GM13976 (cell line): ENCODE measurements around the gene TBC1D5.

Experiments
- DNase-seq: peaks from one replicate; pipeline ENCODE4 v3.0.0; 2012; ENCODE audit warnings: low spot score
- in situ Hi-C: fragments of 300-500 bp; cut with MboI; formaldehyde crosslinking; loops from one replicate; pipeline ENCODE4 v1.12.0; 2022; ENCODE audit warnings: low sequenced_read_pairs, mixed read lengths, inconsistent platforms; ENCODE audit not compliant: unreplicated experiment
- TF ChIP-seq, protein P1 (sequence below): IDR thresholded peaks from 2 replicates; pipeline ENCODE4 v1.5.1; 2012; ENCODE audit warnings: borderline replicate concordance, mild to moderate bottlenecking; ENCODE audit not compliant: insufficient read depth; ENCODE audit errors: extremely low read depth, missing control alignments, control extremely low read depth

The TBC1D5 gene

GRCh38 chr3:17192995-17193394 lies 549.4 kb downstream of the TBC1D5 start:
- no peak for DNase-seq
- TF ChIP-seq, protein P1, sequence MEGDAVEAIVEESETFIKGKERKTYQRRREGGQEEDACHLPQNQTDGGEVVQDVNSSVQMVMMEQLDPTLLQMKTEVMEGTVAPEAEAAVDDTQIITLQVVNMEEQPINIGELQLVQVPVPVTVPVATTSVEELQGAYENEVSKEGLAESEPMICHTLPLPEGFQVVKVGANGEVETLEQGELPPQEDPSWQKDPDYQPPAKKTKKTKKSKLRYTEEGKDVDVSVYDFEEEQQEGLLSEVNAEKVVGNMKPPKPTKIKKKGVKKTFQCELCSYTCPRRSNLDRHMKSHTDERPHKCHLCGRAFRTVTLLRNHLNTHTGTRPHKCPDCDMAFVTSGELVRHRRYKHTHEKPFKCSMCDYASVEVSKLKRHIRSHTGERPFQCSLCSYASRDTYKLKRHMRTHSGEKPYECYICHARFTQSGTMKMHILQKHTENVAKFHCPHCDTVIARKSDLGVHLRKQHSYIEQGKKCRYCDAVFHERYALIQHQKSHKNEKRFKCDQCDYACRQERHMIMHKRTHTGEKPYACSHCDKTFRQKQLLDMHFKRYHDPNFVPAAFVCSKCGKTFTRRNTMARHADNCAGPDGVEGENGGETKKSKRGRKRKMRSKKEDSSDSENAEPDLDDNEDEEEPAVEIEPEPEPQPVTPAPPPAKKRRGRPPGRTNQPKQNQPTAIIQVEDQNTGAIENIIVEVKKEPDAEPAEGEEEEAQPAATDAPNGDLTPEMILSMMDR: no peak
- in situ Hi-C loops: no loop called here

- in situ Hi-C loops: no loop called here
- DNase-seq: no peak
- TF ChIP-seq, protein P1: no peak
These were observed 551.9 kb downstream of the TBC1D5 start for GRCh38 chr3:17190353-17191078.

DNA sequence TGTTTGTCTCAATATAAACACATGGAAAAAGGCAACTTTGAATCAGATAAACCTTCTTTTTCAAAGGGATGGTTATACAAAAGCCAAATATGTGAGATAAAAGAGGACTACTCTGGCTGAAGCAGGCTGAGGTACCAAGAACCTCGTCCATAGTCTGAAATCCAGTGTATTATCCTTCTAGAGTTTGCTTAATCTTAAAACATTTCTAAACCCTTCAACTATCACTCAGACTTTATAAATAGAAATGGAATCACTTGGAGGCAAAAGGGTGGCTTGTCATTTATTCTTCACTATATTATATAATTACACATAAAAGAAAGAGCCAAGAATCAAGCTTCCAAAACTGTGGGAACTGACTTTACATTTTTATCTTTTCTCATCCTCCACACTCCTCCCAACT lies 554.1 kb downstream of the TBC1D5 start:
- in situ Hi-C loops: no loop called here
- DNase-seq: no peak
- TF ChIP-seq, protein P1: no peak

DNA sequence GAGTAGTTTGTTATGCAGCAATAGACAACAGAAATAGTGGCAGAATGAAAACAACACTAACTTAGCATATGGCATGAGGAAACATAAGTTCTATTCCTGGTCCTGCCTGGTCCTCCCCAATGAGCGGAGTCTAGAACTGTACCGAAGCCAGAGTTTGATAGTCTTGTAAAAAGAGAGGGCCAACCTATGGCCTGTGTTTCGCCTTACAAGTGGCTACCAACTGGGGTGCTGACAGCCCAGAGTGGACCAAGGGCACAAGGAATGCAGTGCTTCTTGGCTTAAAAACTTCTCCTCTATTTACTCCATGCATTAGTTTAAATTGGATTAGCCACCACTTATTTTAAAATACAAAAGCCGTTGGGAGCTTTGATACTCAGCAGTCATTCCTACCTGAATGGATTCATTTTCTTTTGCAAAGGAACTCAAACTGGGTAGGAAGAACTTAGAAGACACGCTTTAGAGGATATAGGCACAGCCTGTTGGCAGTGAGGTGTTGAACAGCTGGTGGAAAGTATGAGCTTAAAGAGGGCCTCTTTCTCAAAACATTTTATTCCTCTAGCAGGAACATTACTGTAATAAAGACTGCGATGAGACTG lies 554.7 kb downstream of the TBC1D5 start:
- in situ Hi-C loops: no loop called here
- TF ChIP-seq, protein P1: no peak
- no peak for DNase-seq

DNA sequence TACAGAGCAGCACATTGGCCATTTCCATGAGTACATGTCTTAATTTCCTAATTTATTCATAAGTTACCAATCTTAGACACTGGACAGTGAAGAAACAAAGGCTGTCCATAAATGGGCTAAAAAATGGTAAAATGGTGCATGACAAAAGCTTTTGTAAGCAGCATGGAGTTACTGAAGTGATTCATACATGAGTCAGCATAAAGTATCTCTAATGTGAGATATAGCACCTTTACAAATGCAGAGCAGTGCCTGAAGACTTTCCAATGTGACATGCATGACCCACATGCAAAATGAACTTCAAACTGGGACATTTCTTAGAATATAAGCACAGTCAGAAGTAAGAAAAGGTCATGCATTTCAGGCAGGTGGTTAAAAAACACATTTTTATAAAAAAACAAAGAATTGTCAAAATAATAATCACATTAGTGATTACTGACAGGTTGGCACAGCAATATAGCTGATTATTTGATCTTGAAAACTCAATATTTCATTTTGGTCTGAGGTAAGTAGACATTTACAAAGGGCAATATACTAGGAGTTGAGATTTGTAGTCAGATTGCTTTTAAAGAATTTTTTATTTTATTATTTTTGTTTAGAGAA lies 558.4 kb downstream of the TBC1D5 start:
- TF ChIP-seq, protein P1: no peak
- in situ Hi-C loops: no loop called here
- no peak for DNase-seq

DNA sequence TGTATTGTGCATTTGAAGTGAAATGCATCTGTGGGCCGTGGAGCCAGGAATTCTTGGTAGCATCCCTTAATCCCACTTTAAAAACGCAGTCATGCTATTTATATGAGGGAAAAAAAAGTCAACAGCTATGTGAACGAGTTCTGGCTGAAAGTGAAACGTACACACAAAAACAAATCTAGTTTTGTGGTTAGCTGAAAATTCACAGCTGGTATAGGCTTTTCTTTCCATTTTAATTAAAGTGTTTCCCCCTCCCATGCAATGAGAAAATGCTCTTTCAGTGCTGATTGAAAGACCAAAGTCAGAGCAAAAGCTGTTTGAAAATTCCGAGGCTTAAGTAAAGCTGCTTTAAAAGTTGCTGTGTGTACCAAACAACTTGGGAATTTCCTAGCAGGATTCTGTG lies 560.3 kb downstream of the TBC1D5 start:
- TF ChIP-seq, protein P1: no peak
- DNase-seq: no peak
- in situ Hi-C loops: no loop called here
